Suppressor macrophage treated with lipopolysaccharide for 1 hour (primary cell): ENCODE measurements around the gene HOXA5.
A peak's percentile ranks its signal among the peaks of the same experiment; 100 is the strongest.

Experiments used
- DNase-seq, 3 donors: peaks; one replicate each; pipeline ENCODE4 v3.0.0-alpha.2; 2020 to 2022

The HOXA5 gene

GRCh38 chr7:27170426-27171324, 27.2 kb upstream of the HOXA5 start:
- no peak for DNase-seq

GRCh38 chr7:27169658-27170425, 26.4 kb upstream of the HOXA5 start:
- DNase-seq, result peak in 1 of 3 donors; percentile 49

- peak in 1 of 3 donors; percentile 50 for DNase-seq
Measured at GRCh38 chr7:27168265-27168947, 24.9 kb upstream of the HOXA5 start.

GRCh38 chr7:27167916-27168264, 24.4 kb upstream of the HOXA5 start:
- DNase-seq, result peak in 1 of 3 donors; percentile 2

- peak in 1 of 3 donors; percentile 50 for DNase-seq
Measured at GRCh38 chr7:27166531-27167505, 23.3 kb upstream of the HOXA5 start.

- peak in 1 of 3 donors; percentile 32 for DNase-seq
Measured at GRCh38 chr7:27165996-27166530, 22.6 kb upstream of the HOXA5 start.

- peak; percentile 88 to 90 (median 89) for DNase-seq
Measured at GRCh38 chr7:27165089-27165995, 21.9 kb upstream of the HOXA5 start, which contains the start of gene HOXA9. Gene HOXA9 (minus strand): TSS chr7:27165537. CDS start chr7:27165457, 80 bp downstream.

- peak in 2 of 3 donors; percentile 41 to 64 for DNase-seq
Measured at GRCh38 chr7:27164367-27165088, 21.0 kb upstream of the HOXA5 start.

- DNase-seq, result no peak
Measured at GRCh38 chr7:27164045-27164366, 20.5 kb upstream of the HOXA5 start.

- DNase-seq, result peak in 1 of 3 donors; percentile 1
Measured at GRCh38 chr7:27163288-27164044, 20.0 kb upstream of the HOXA5 start.

- DNase-seq, result no peak
Measured at GRCh38 chr7:27162561-27163287, 19.2 kb upstream of the HOXA5 start.

- DNase-seq, result no peak
Measured at GRCh38 chr7:27161721-27162560, 18.5 kb upstream of the HOXA5 start.

- DNase-seq, result peak; percentile 71 to 82 (median 76)
Measured at GRCh38 chr7:27161214-27161720, 17.8 kb upstream of the HOXA5 start.

GRCh38 chr7:27160546-27161213, 17.2 kb upstream of the HOXA5 start:
- DNase-seq, result peak; percentile 86 to 93 (median 92)

- no peak for DNase-seq
Measured at GRCh38 chr7:27160145-27160545, 16.7 kb upstream of the HOXA5 start.
